NCI-H1092 treated with DMSO at 0.1 percent for 48 hours (cell line): ENCODE results near the gene GAS6.
"Not testable (repeated sequence)": the region's sequence is repeated elsewhere in the genome, so short reads cannot be mapped to it uniquely, and the experiment has no call there.

Experiments
- DNase-seq: peaks from one replicate; lab custom pipeline; 2025; lab: John Stamatoyannopoulos, UW

Gene GAS6

DNA sequence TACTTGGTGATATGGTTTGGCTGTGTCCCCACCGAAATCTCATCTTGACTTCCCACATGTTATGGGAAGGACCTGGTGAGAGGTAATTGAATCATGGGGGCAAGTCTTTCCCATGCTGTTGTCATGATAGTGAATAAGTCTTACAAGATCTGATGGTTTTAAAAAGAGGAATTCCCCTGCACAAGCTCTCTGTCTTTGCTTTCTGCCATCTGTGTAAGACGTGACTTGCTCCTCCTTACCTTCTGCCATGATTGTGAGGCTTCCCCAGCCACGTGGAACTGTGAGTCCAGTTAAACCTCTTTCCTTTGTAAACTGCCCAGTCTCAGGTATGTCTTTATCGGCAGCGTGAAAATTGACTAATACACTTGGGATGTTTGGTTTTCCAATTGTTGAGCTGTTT is 4.0 kb upstream of the GAS6 start:
- not testable (repeated sequence) for DNase-seq

DNA sequence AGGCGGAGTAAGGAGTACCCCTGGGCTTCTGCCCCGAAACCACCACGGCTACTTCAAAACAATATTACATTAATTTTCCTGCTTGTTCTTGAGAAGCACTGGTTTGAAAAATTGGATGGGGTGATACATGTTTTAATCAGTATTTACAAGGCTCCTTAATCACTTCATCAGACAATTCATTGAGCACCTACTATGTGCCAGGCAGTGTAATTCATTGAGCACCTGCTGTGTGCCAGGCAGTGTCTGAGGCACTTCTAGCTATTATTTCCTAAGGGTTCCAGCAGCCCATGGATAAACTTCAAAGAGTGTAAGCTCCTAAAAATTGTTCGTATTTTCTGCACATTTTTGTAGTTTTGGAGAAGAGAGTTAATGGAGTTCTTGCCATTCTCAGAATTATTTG is 1.6 kb upstream of the GAS6 start:
- DNase-seq: no peak

GRCh38 chr13:113864273-113864890 is 506 bp upstream of the GAS6 start:
- DNase-seq: no peak

GRCh38 chr13:113862931-113863523 is 849 bp downstream of the GAS6 start:
- DNase-seq: peak; percentile 34

DNA sequence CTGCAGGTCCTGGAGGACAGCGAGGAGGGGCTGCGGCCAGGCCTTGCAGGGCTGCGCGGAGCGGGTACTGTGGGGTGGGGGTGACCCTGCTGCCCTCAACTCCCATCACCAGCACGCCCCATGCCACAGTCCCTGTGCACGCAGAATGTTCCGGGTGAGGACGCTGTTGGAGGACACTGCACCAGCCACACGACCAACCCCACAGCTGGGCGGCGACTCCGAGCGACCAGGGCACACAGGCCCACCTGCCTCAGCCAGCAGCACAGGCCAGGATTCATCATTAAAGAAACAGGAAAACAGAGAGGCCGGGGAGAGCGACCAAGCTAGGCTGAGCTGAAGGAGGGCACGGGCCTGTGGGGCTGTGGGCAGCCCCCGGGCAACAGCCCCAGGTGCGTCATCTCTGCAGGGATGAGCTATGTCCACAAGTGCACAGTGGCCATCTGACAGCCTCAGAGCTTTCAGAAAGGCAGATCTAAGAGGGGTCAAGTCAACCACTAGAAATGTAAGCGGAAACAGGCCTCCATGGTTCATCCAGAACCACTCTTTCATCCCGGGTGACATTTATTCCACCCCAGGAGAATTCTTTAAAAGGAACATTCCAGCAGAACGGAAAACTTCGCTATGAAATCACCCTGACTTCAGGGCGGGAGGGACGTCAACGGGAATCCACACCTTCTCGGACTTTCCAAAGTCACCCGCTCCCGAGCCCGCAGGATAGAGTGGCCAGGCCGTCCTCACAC is 1.5 kb downstream of the GAS6 start:
- DNase-seq: no peak

- no peak for DNase-seq
These were observed 2.3 kb downstream of the GAS6 start for GRCh38 chr13:113861433-113862030.

DNA sequence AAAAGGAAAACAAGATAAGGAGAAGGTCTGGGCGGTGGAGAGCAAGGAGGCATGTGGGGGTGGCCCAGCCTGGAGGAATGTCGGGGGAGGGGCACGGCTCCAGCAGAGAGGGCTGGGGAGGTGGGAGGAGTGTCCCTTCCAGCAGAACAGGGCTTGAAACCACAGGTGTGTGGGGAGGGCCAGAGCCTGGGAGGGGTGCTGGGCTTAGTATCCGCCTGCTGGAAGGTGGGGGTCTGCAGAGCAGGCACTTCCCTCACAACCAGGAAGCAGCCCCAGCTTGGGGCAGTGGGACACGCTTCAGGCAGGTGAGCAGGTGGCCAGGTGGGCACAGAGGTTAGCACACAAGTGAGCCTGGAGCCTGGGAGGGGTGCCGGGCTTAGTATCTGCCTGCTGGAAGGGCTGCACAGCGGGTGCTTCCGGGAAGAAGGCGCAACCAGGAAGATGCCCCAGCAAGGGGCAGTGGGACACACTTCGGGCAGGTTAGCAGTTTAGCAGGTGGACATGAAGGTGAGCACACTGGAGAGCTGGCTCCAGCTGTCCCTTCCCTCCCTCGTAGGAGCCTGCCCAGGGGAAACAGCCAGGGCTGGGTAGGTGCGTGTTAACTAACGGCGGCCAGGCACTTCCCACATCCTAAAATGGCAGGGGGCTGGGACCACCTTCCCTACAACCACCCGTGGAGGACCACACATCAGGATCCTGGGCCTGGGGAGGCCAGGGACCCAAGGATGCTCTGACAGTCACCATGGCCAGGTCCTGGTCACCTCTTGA is 3.0 kb downstream of the GAS6 start:
- no peak for DNase-seq

GRCh38 chr13:113860051-113860664 is 3.7 kb downstream of the GAS6 start:
- DNase-seq: no peak

GRCh38 chr13:113859311-113860050 is 4.4 kb downstream of the GAS6 start:
- DNase-seq: no peak

DNA sequence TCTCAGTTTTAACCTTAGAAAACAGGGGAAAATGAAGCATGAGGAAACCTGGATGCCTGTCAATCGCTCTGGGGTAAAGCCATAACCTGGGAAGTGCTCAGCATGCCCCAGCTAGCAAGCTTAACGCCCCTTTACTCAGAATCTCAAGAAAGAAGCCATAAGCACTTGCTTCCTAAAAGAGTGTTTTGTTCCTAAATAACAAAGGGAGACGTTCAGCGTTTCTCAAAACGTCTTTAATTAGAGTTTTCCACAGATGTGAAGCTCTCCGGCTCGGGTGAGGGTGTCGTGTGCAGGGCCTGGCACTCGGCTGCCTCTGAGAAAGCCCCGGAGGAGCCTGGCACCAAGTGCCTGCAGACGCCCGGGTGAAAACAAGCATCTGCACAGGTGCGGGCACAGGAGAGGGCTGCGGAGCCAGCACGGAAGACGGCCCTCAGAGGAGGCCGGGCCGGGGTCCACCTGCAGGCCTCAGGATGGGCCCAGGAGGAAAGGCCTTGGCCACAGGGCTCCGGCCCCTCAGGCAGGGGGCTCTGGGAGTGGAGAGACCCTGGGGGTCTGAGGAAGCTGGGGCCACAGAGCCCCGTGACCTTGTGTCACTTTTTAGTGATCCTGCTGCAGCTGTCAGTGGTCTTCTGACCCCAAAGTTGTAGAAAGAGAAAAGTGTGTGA is 6.2 kb downstream of the GAS6 start:
- no peak for DNase-seq

- no peak for DNase-seq
These were observed 7.2 kb downstream of the GAS6 start for GRCh38 chr13:113856716-113857065.

DNA sequence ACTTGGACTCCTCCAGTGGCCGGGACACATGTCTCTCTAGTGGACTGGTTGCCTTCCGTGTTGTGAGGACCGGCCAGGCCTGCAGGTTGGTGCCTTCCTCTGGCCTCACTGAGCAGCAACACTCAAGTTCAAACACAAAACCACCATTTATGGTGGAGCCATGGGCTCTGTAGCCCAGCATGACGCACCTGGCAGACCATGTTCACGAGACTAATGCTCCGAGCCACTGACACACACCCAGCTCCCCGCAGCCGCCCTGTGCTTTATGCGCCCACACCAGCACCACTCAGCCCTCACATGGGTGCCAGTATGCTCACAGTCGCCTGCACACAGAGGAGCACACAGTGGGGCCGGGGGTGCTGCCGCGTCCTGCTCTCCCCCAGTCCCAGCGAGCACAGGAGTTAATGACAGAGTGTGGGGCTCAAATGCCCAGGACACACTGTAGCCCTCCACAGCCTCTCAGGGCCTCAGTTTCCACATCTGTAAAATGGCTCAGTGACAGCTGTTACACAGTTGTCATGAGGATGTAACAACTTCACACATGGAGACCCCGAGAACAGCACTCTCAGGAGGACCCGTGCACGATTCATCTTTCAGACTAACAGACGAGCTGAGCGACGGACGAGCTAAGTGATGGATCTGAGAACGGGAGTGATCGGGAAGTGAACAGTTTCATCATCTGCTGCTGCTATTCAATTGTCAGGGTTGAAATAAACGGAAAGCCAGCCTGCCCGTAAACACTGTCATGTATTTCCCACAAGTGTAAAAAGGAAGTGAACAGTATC is 7.8 kb downstream of the GAS6 start:
- DNase-seq: no peak

- no peak for DNase-seq
These were observed 8.6 kb downstream of the GAS6 start for GRCh38 chr13:113855012-113855921.

DNA sequence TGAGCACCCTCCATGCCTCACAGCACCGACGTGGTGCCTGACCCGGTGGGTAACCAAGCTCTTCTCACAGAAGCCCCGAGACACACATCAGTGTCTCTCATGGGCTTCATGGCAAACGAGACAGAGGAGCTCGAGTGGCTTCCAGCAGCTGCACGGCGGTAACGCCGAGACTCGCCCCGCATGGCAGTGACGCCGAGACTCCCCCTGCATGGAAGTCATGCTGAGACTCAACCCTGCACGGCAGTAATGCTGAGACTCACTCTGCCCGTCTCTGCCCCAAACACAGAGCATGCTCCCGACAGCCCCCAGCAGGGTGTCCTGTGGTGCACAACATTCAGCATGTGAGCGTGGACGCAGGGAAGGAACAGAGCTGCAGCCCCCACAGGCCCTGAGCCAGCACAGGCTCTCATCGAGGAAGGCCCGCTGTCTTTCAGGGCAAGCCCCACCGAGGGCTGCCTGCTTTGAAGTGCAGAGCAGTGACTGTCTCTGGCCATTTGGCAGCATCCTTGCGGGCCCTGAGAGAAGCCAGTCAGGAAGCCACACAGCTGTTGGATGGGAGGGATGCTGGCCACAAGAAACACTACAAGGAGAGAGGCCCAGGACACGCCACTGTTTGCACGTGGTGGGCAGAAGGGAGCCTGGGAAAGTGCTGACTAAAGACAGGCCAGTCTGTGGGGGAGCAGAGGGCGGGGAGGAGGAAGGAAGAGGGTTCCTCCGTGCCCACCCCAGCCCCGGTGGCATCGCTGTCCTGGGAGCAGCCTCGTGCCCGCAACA is 9.5 kb downstream of the GAS6 start:
- DNase-seq: no peak

- no peak for DNase-seq
These were observed 10.2 kb downstream of the GAS6 start for GRCh38 chr13:113853518-113854237.

- no peak for DNase-seq
These were observed 11.0 kb downstream of the GAS6 start for GRCh38 chr13:113852536-113853517.
